CD4-positive, alpha-beta T cell (primary cell): ENCODE data around the gene RUNX2. TPM values are rescaled to one million over a fixed set of nuclear protein-coding genes. Genes with fewer than 3 reads are reported as not detected.

Experiments
- ATAC-seq: fragments of 200-7000 bp; cut with Tn5 transposase; one replicate; pipeline ENCODE4 v1.10.0; 2022; ENCODE audit warnings: mild to moderate bottlenecking; ENCODE audit not compliant: poor library complexity
- CTCF ChIA-PET: fragments of 350-600 bp; sonication (Branson Sonifier 250); formaldehyde crosslinking; loops from one replicate; lab custom pipeline; 2021; ENCODE audit warnings: antibody characterized with exemption, inconsistent platforms; lab: Charles Lee
- POLR2A ChIA-PET: fragments of 350-600 bp; sonication (Branson Sonifier 250); formaldehyde crosslinking; loops from one replicate; lab custom pipeline; 2021; ENCODE audit warnings: antibody characterized with exemption, inconsistent platforms; lab: Charles Lee
- DNase-seq, 14 experiments: peaks; one replicate each; pipeline ENCODE4 v3.0.0-alpha.2; 2013 to 2020; ENCODE audit warnings: mixed read lengths in 2 of 14
- H3K27ac ChIP-seq, 2 donors: one replicate each; pipeline versions ENCODE4 v1.5.1 to v1.7.0; 2013; ENCODE audit warnings: low read length in 2 of 2, low read depth in 1 of 2, mild to moderate bottlenecking in 1 of 2
- H3K27me3 ChIP-seq, 2 experiments: 1 replicate in 1 of 2; 2 replicates in 1 of 2; pipeline versions ENCODE4 v1.6.1 to v1.7.0; 2013; ENCODE audit warnings: low read length in 2 of 2, control low read depth in 1 of 2, mild to moderate bottlenecking in 1 of 2, moderate library complexity in 1 of 2; ENCODE audit not compliant: insufficient read depth in 2 of 2, control insufficient read depth in 1 of 2
- H3K36me3 ChIP-seq: one replicate; pipeline ENCODE4 v1.6.1; 2013; ENCODE audit warnings: low read length, control low read depth; ENCODE audit not compliant: insufficient read depth
- H3K4me1 ChIP-seq: one replicate; pipeline ENCODE4 v1.6.1; 2013; ENCODE audit warnings: low read length, control low read depth; ENCODE audit not compliant: insufficient read depth
- H3K4me3 ChIP-seq: one replicate; pipeline ENCODE4 v1.5.1; 2013; ENCODE audit warnings: mild to moderate bottlenecking, low read length, moderate library complexity
- H3K9me3 ChIP-seq, 2 experiments: 1 replicate in 1 of 2; 2 replicates in 1 of 2; pipeline versions ENCODE4 v1.6.1 to v1.7.0; 2013; ENCODE audit warnings: low read length in 2 of 2, mild to moderate bottlenecking in 2 of 2, control low read depth in 1 of 2, moderate library complexity in 1 of 2; ENCODE audit not compliant: control insufficient read depth in 1 of 2, insufficient read depth in 1 of 2
- H3K27ac Mint-ChIP-seq: one replicate; pipeline ENCODE4 v1.8.0; 2020; ENCODE audit warnings: mixed read lengths
- H3K27me3 Mint-ChIP-seq: one replicate; pipeline ENCODE4 v1.8.0; 2021; ENCODE audit warnings: mixed read lengths
- H3K36me3 Mint-ChIP-seq: one replicate; pipeline ENCODE4 v1.8.0; 2021; ENCODE audit warnings: low read depth, mixed read lengths
- H3K4me1 Mint-ChIP-seq: one replicate; pipeline ENCODE4 v1.8.0; 2021; ENCODE audit warnings: low read depth, mixed read lengths
- H3K4me3 Mint-ChIP-seq: one replicate; pipeline ENCODE4 v1.8.0; 2020; ENCODE audit warnings: mild to moderate bottlenecking, mixed read lengths
- H3K9me3 Mint-ChIP-seq: one replicate; pipeline ENCODE4 v1.8.0; 2020; ENCODE audit warnings: mixed read lengths
- CTCF ChIP-seq: fragments of 200-600 bp; IDR thresholded peaks from one replicate; pipeline ENCODE4 v1.8.0; 2022; ENCODE audit warnings: antibody characterized with exemption, mild to moderate bottlenecking
- intact Hi-C, 2 experiments: fragments of 100-400 bp; cut with DNase I in 1 of 2; cut with micrococcal nuclease in 1 of 2; formaldehyde crosslinking; loops; one replicate each; pipeline versions ENCODE4 v1.15.1 to v1.9.0; 2023 to 2025; cut with DNase I, micrococcal nuclease
- total RNA-seq, 174 experiments: library from RNA in 2 of 174; stranded (reverse) in 2 of 174; gene quantifications; one replicate each; pipeline ENCODE4 v1.2.3 and lab custom pipeline; 2021 to 2026

Gene RUNX2
- total RNA-seq, 2 experiments from 2014 or later: 17.5 to 18.0 TPM

DNA sequence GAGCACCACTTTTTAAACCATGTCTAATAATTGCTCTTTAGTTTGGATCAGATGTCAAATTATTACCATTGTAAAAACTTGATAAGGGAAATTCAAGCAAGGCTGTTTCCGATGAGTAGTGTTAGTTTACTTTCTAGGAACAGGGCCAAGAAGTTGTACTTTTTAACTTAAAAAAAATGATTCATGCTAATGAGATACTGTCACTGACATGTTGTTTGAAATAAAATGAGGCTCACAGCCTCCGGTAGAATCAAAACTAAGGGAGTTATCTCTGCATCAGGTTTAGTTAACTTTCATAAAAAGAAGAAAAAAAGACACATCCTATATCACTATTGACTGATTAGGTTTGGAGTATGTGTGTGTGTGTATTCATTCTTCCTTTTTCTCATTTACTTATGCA lies 104.8 kb downstream of the RUNX2 start:
- ChIA-PET POLR2A (interaction anchor here (1.1 kb wide), 1 partner anchor 9 kb away, joined by 3 read pairs; no protein-coding TSS in a partner anchor), CTCF (no interaction called here)
- ATAC-seq: peak; percentile 30
- Histone ChIP-seq H3K27ac (no peak overlapping the region), H3K27me3 (no peaks in the 10 kb centered on the region), H3K4me3 (peak overlapping the region; percentile 33), H3K9me3 (no peaks in the 10 kb centered on the region), H3K4me1 (peaks cover 26% of the 10 kb centered on the region), H3K36me3 (no peaks in the 10 kb centered on the region)
- Mint-ChIP-seq H3K4me3 (peak overlapping the region; percentile 12), H3K36me3 (peaks cover 18% of the 10 kb centered on the region), H3K27me3 (no peaks in the 10 kb centered on the region), H3K27ac (no peak overlapping the region), H3K4me1 (peaks cover 85% of the 10 kb centered on the region), H3K9me3 (no peaks in the 10 kb centered on the region)
- TF ChIP-seq CTCF: no peak
- peak in 2 of 14 experiments; percentile 38 to 59 for DNase-seq
- intact Hi-C loops: loop anchor here in 1 of 2 experiments (5.0 kb wide), 1 partner anchor 64 kb away; no protein-coding TSS in a partner anchor

- CTCF ChIA-PET: interaction anchor here (1.1 kb wide), 1 partner anchor 9 kb away, joined by 3 read pairs; no protein-coding TSS in a partner anchor
- H3K4me3 ChIP-seq: peak overlapping the region; percentile 13
- intact Hi-C loops: loop anchor here in 1 of 2 experiments (5.0 kb wide), 1 partner anchor 64 kb away; no protein-coding TSS in a partner anchor
- DNase-seq: peak in 2 of 14 experiments; percentile 44 to 64
- POLR2A ChIA-PET: interaction anchor here (0.6 to 1.1 kb wide), 4 partner anchors 8 to 232 kb away, joined by 3 to 4 read pairs (median 4); no protein-coding TSS in a partner anchor
- Mint-ChIP-seq H3K36me3 (peaks cover 25% of the 10 kb centered on the region), H3K27me3 (no peaks in the 10 kb centered on the region), H3K4me1 (peaks cover 85% of the 10 kb centered on the region), H3K9me3 (no peaks in the 10 kb centered on the region), H3K27ac (peak overlapping the region; percentile 56), H3K4me3 (peak overlapping the region; percentile 16)
- H3K36me3 ChIP-seq: peaks cover 5% of the 10 kb centered on the region
- no peak for ATAC-seq
- no peaks in the 10 kb centered on the region for H3K9me3 ChIP-seq
- no peaks in the 10 kb centered on the region for H3K27me3 ChIP-seq
- peaks cover 31% of the 10 kb centered on the region for H3K4me1 ChIP-seq
- no peak overlapping the region for H3K27ac ChIP-seq
- TF ChIP-seq CTCF: no peak
Observed at GRCh38 chr6:45433533-45434380, 105.6 kb downstream of the RUNX2 start.

DNA sequence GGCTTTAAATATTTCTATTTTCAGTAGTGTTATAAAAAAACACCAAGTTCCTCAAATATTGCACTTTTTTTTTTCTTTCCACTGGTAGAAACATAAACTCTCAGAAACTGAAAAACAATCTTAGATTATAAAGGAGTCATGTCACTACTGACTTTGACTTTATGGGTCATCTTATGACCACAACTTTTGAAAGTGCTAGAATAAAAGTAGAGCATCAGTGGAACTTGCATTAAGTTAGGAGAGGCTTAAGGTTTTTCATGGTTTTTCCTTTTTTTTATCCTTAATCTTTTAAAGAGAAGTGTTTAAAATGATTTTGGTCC lies 106.2 kb downstream of the RUNX2 start:
- peaks cover 85% of the 10 kb centered on the region for H3K4me1 Mint-ChIP-seq
- ChIA-PET CTCF (interaction anchor here (1.1 kb wide), 1 partner anchor 10 kb away, joined by 3 read pairs; no protein-coding TSS in a partner anchor), POLR2A (interaction anchor here (1.0 to 1.1 kb wide), 2 partner anchors 7 to 231 kb away, joined by 3 to 4 read pairs; no protein-coding TSS in a partner anchor)
- intact Hi-C loops: loop anchor here in 1 of 2 experiments (5.0 kb wide), 1 partner anchor 63 kb away; no protein-coding TSS in a partner anchor
- no peaks in the 10 kb centered on the region for H3K9me3 Mint-ChIP-seq
- Histone ChIP-seq H3K4me3 (no peak overlapping the region), H3K9me3 (no peaks in the 10 kb centered on the region), H3K4me1 (peaks cover 37% of the 10 kb centered on the region), H3K27me3 (no peaks in the 10 kb centered on the region), H3K36me3 (peaks cover 5% of the 10 kb centered on the region), H3K27ac (no peak overlapping the region)
- H3K36me3 Mint-ChIP-seq: peaks cover 31% of the 10 kb centered on the region
- no peaks in the 10 kb centered on the region for H3K27me3 Mint-ChIP-seq
- peak overlapping the region; percentile 56 for H3K27ac Mint-ChIP-seq
- peak overlapping the region; percentile 16 for H3K4me3 Mint-ChIP-seq
- TF ChIP-seq CTCF: no peak
- ATAC-seq (no peak), DNase-seq (no peak)
